HepG2 (cell line): ENCODE results near the gene FANCM. TPM values are rescaled to one million over a fixed set of nuclear protein-coding genes. Genes with fewer than 3 reads are reported as not detected.
A peak's percentile ranks its signal among the peaks of the same experiment; 100 is the strongest.

Experiments
- ATF1 ChIP-seq: IDR thresholded peaks from 2 replicates; pipeline ENCODE4 v1.6.1; 2016; ENCODE audit warnings: mild to moderate bottlenecking, control low read depth
- CCDC6 ChIP-seq: sonication (generic); formaldehyde crosslinking; IDR thresholded peaks from 2 replicates; pipeline ENCODE4 v1.8.1; 2022; ENCODE audit warnings: mild to moderate bottlenecking, missing genetic modification reagents, moderate library complexity
- HMG20B ChIP-seq: conservative IDR thresholded peaks from 2 replicates; pipeline ENCODE4 v1.6.1; 2016; ENCODE audit warnings: missing genetic modification reagents, missing compliant biosample characterization
- IRF2 ChIP-seq: IDR thresholded peaks from 2 replicates; pipeline ENCODE4 v1.6.1; 2018; ENCODE audit warnings: missing genetic modification reagents, missing compliant biosample characterization
- MBD4 ChIP-seq: IDR thresholded peaks from 2 replicates; pipeline ENCODE4 v1.6.1; 2012; ENCODE audit warnings: low read length, inconsistent platforms, borderline replicate concordance
- PCBP1 ChIP-seq: fragments of 200-400 bp; formaldehyde crosslinking; IDR thresholded peaks from 2 replicates; pipeline ENCODE4 v1.6.1; 2017; ENCODE audit warnings: mild to moderate bottlenecking, low read depth, low read length, borderline replicate concordance
- RCOR2 ChIP-seq: IDR thresholded peaks from 2 replicates; pipeline ENCODE4 v1.6.1; 2016; ENCODE audit warnings: missing biosample characterization, missing genetic modification reagents
- RFX3 ChIP-seq: IDR thresholded peaks from 2 replicates; pipeline ENCODE4 v1.6.1; 2016; ENCODE audit warnings: missing biosample characterization, missing genetic modification reagents
- TEAD3 ChIP-seq: optimal IDR thresholded peaks from 2 replicates; pipeline ENCODE3; 2016; ENCODE audit warnings: borderline replicate concordance
- U2AF2 ChIP-seq: fragments of 200-400 bp; formaldehyde crosslinking; IDR thresholded peaks from 2 replicates; pipeline ENCODE4 v1.6.1; 2017; ENCODE audit warnings: low read depth, mild to moderate bottlenecking, low read length
- ZNF12 ChIP-seq: sonication (generic); formaldehyde crosslinking; IDR thresholded peaks from 2 replicates; pipeline ENCODE4 v1.5.0; 2020; ENCODE audit warnings: missing genetic modification reagents
- ZNF124 ChIP-seq: sonication (generic); formaldehyde crosslinking; IDR thresholded peaks from 2 replicates; pipeline ENCODE4 v1.4.0; 2020; ENCODE audit warnings: missing genetic modification reagents
- ZNF260 ChIP-seq: sonication (generic); formaldehyde crosslinking; IDR thresholded peaks from 2 replicates; pipeline ENCODE4 v1.4.0; 2020; ENCODE audit warnings: missing genetic modification reagents, low read depth, mild to moderate bottlenecking, borderline replicate concordance
- ZNF550 ChIP-seq: sonication (generic); formaldehyde crosslinking; IDR thresholded peaks from 2 replicates; pipeline ENCODE4 v1.4.0; 2020; ENCODE audit warnings: mild to moderate bottlenecking, missing genetic modification reagents, borderline replicate concordance
- ZNF839 ChIP-seq: sonication (generic); formaldehyde crosslinking; IDR thresholded peaks from 2 replicates; pipeline ENCODE4 v1.4.0; 2020; ENCODE audit warnings: missing genetic modification reagents, mild to moderate bottlenecking, borderline replicate concordance
- ZSCAN31 ChIP-seq: sonication (generic); formaldehyde crosslinking; IDR thresholded peaks from 2 replicates; pipeline ENCODE4 v1.5.0; 2020; ENCODE audit warnings: low read depth, mild to moderate bottlenecking, missing genetic modification reagents
- polyA plus RNA-seq, 8 experiments: library from polyadenylated mRNA; depleted of rRNA in 3 of 8; stranded (reverse) in 7 of 8; unstranded in 1 of 8; fragments of >200 nt; fragmentation: Illumina TruSeq in 4 of 8; extraction: Trizol in 4 of 8; gene quantifications; 2 replicates each; pipeline versions ENCODE4 v1.2.1 to v1.2.3, GENCODE V29; 2011 to 2016; ENCODE audit warnings: low read depth in 4 of 8, missing spikeins in 1 of 8, mixed read lengths in 1 of 8; ENCODE audit not compliant: insufficient read depth in 1 of 8
- total RNA-seq, 5 experiments: library from RNA; depleted of rRNA; stranded (reverse); fragments of >200 nt; fragmentation: Illumina TruSeq; extraction: Trizol; gene quantifications; 2 replicates each; pipeline ENCODE4 v1.2.3, GENCODE V29; 2016; ENCODE audit warnings: low read depth in 1 of 5
- TF ChIP-seq, protein P1 (sequence below): IDR thresholded peaks from 2 replicates; pipeline ENCODE4 v1.6.1; 2016
- TF ChIP-seq, protein P2 (sequence below): IDR thresholded peaks from 2 replicates; pipeline ENCODE4 v1.6.1; 2016; ENCODE audit warnings: missing compliant biosample characterization, missing genetic modification reagents, borderline replicate concordance
- TF ChIP-seq, protein P3 (sequence below): sonication (generic); formaldehyde crosslinking; IDR thresholded peaks from 2 replicates; pipeline ENCODE4 v1.4.0; 2020; ENCODE audit warnings: mild to moderate bottlenecking, missing genetic modification reagents
- TF ChIP-seq, protein P4 (sequence below): sonication (generic); formaldehyde crosslinking; IDR thresholded peaks from 2 replicates; pipeline ENCODE4 v1.9.0; 2022; ENCODE audit warnings: missing genetic modification reagents, mild to moderate bottlenecking, borderline replicate concordance
- TF ChIP-seq, protein P5 (sequence below): sonication (generic); formaldehyde crosslinking; IDR thresholded peaks from 2 replicates; pipeline ENCODE4 v1.4.0; 2020; ENCODE audit warnings: missing genetic modification reagents, borderline replicate concordance

Gene FANCM
- total and polyA plus RNA-seq, 2 of the 13 experiments (the other 11 are each of a cell fraction or from before 2014, with no cell fraction given), result 2.6 to 10.4 TPM

DNA sequence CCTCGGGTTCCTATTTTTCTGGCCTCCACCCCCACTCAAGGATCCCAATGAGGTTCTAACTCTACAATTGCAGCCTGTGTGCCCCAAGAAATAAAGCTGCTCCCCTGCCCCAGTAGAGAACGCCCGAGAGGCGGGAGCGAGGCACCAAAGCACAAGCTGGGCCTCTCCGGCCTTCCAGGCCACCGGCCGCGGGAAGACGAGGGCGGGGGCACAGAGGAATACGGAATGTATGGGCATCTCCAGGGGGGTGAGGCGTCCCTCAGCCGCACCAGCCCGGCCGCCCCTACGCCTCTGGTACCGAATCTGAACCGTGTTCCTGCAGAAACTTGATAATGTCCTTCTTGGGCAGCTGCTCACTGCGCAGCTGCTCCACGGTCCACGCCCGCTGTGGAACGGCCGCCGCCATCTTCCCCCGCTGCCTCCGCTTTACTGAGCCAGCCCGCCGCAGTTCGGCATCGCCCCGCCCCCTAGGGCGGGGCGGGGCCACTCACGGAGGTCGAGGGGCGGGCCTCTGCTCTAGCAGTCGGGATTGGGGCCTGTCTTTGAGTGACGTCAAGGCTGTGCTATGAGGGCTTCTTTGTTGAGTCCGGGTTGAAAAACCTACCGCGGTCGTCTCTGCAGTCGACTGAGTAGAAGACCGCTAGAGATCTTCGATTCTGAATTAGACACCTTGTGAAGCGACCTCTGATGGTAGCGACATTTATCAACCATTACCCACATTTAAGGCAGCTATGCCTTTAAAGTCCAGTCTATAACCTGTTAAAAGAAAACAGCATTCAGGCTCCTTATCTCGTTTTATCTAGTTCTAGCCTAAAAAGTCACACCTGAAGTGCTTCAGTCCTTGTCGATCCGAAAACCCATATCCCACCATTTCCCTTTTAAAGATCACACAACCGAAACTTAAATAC is 1.4 kb upstream of the FANCM start, which contains the start of gene FKBP3 (continued):
- TF ChIP-seq ZNF550 (no peak), HMG20B (no peak), ZSCAN31 (CRISPR knock-in tag) (no peak; the same call in 1 of the 2 replicates), U2AF2 (no peak), MBD4 (no peak), ATF1 (CRISPR knock-in tag) (peak; percentile 51; the same call in 1 of the 2 replicates), ZNF260 (no peak), PCBP1 (peak; percentile 92), RFX3 (CRISPR knock-in tag) (no peak), IRF2 (peak; percentile 9; the same call in 1 of the 2 replicates), CCDC6 (CRISPR knock-in tag) (0 out of 2 replicates have a peak, but pooled peaks have one; percentile 65), ZNF839 (CRISPR knock-in tag) (no peak), ZNF124 (no peak), RCOR2 (no peak), ZNF12 (CRISPR knock-in tag) (peak; percentile 70), TEAD3 (CRISPR knock-in tag) (peak; percentile 41)
- TF ChIP-seq, protein P1, sequence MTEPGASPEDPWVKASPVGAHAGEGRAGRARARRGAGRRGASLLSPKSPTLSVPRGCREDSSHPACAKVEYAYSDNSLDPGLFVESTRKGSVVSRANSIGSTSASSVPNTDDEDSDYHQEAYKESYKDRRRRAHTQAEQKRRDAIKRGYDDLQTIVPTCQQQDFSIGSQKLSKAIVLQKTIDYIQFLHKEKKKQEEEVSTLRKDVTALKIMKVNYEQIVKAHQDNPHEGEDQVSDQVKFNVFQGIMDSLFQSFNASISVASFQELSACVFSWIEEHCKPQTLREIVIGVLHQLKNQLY (CRISPR knock-in tag), result no peak
- TF ChIP-seq, protein P2, sequence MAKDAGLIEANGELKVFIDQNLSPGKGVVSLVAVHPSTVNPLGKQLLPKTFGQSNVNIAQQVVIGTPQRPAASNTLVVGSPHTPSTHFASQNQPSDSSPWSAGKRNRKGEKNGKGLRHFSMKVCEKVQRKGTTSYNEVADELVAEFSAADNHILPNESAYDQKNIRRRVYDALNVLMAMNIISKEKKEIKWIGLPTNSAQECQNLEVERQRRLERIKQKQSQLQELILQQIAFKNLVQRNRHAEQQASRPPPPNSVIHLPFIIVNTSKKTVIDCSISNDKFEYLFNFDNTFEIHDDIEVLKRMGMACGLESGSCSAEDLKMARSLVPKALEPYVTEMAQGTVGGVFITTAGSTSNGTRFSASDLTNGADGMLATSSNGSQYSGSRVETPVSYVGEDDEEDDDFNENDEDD (CRISPR knock-in tag), result 0 out of 2 replicates have a peak, but pooled peaks have one; percentile 30
- TF ChIP-seq, protein P3, sequence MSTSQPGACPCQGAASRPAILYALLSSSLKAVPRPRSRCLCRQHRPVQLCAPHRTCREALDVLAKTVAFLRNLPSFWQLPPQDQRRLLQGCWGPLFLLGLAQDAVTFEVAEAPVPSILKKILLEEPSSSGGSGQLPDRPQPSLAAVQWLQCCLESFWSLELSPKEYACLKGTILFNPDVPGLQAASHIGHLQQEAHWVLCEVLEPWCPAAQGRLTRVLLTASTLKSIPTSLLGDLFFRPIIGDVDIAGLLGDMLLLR (CRISPR knock-in tag), result no peak
- TF ChIP-seq, protein P4, sequence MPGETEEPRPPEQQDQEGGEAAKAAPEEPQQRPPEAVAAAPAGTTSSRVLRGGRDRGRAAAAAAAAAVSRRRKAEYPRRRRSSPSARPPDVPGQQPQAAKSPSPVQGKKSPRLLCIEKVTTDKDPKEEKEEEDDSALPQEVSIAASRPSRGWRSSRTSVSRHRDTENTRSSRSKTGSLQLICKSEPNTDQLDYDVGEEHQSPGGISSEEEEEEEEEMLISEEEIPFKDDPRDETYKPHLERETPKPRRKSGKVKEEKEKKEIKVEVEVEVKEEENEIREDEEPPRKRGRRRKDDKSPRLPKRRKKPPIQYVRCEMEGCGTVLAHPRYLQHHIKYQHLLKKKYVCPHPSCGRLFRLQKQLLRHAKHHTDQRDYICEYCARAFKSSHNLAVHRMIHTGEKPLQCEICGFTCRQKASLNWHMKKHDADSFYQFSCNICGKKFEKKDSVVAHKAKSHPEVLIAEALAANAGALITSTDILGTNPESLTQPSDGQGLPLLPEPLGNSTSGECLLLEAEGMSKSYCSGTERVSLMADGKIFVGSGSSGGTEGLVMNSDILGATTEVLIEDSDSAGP (CRISPR knock-in tag), result peak; percentile 85; the same call in 1 of the 2 replicates
- TF ChIP-seq, protein P5, sequence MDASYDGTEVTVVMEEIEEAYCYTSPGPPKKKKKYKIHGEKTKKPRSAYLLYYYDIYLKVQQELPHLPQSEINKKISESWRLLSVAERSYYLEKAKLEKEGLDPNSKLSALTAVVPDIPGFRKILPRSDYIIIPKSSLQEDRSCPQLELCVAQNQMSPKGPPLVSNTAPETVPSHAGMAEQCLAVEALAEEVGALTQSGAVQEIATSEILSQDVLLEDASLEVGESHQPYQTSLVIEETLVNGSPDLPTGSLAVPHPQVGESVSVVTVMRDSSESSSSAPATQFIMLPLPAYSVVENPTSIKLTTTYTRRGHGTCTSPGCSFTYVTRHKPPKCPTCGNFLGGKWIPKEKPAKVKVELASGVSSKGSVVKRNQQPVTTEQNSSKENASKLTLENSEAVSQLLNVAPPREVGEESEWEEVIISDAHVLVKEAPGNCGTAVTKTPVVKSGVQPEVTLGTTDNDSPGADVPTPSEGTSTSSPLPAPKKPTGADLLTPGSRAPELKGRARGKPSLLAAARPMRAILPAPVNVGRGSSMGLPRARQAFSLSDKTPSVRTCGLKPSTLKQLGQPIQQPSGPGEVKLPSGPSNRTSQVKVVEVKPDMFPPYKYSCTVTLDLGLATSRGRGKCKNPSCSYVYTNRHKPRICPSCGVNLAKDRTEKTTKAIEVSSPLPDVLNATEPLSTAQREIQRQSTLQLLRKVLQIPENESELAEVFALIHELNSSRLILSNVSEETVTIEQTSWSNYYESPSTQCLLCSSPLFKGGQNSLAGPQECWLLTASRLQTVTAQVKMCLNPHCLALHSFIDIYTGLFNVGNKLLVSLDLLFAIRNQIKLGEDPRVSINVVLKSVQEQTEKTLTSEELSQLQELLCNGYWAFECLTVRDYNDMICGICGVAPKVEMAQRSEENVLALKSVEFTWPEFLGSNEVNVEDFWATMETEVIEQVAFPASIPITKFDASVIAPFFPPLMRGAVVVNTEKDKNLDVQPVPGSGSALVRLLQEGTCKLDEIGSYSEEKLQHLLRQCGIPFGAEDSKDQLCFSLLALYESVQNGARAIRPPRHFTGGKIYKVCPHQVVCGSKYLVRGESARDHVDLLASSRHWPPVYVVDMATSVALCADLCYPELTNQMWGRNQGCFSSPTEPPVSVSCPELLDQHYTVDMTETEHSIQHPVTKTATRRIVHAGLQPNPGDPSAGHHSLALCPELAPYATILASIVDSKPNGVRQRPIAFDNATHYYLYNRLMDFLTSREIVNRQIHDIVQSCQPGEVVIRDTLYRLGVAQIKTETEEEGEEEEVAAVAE (CRISPR knock-in tag), result peak; percentile 45; the same call in 1 of the 2 replicates
